HG02973 (cell line): ENCODE measurements around the gene SCMH1.

Source experiments
- ATAC-seq: cut with Tn5 transposase; IDR thresholded peaks from one replicate; pipeline ENCODE4 v1.9.1; 2021; ENCODE audit warnings: moderate library complexity; ENCODE audit not compliant: unreplicated experiment

SCMH1 gene

DNA sequence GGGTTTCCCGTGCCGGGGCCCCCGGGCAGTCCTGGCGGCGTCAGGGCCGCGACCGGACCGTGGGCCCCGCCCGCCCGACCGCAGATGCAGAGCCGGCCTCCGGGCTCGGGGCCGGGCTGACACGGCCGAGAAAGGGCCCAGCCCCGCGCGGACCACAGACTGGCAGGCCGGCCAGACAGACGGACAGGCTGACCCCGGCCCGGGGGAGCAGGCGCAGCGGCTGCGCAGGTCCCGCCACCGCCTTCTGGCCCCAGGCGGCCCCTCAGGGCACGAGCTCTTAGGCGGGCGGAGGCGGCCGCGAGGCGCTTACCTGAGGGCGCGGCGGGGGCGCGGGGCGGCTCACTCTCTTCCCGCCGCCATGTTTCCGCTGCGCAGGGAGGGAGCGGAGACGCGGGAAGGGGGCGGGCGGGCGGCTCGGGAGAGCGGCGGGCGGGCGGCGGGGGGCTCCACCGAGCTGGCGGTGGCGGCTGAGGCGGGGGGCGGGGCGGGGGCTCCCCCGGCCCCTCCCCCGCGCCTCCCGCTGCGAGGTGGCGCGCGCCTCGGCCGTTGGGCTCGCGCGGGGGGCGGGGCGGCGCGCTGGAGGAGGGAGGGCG, at the start of gene SCMH1:
TSS of gene SCMH1 (minus strand) at position 558 of the 593 bp plus-strand sequence. CDS start 56,173 bp downstream, outside the sequence.
- ATAC-seq, result no peak

DNA sequence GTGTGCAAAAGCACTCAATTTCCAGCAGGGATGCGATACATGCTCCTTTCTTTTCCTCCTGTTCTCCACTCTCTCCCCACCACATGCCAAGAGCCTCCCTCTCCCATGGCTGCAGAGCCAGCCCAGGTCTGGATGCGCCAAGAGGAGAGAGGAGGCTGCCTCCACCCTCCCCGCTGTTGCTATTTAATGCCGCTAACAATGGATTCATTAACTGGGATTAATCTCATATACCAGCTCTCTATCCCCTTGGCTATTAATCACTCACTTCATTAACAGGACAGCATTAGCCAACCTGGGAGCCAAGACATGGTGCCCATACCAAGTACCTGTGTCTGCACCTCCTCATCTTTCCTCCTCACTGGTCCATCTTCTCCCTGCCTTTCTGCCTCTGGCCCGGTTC, 49.1 kb upstream of the SCMH1 start:
- no peak for ATAC-seq

DNA sequence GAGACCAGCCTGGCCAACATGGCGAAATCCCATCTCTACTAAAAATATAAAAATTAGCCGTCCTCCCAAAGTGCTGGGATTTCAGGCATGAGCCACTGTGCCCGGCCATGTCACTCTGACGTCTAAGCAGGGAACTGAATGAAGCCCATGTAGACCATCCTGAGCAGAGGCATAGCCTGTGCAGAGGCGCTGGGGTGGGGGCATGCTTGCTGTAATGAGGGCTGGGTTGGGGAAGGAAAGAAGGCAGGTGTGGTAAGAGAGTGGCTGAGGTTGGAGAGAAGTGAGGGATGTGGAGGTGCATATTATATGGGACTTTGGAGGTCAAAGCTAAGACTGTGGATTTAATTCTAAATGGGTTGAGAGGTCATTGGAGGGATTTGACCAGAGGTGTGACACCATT, 47.1 kb upstream of the SCMH1 start:
- no peak for ATAC-seq

DNA sequence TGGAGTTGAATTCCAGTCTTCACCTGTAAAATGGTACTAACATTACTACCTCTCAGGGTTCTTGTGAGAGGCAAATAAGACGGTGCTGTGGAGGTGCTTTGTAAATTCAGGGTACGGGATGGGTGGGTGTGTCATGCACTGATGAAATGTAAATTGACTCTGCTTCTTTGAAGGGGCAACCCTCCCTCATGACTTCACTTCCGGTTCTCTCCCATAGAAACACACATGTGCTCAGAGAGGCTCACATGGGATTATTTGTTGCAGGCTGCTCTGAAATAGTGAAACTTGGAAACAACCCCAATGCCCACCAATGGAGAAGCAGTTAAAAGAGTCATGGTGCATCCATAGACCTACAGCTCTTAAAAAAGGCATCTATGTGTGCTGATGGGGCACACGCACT, 44.9 kb upstream of the SCMH1 start:
- no peak for ATAC-seq

DNA sequence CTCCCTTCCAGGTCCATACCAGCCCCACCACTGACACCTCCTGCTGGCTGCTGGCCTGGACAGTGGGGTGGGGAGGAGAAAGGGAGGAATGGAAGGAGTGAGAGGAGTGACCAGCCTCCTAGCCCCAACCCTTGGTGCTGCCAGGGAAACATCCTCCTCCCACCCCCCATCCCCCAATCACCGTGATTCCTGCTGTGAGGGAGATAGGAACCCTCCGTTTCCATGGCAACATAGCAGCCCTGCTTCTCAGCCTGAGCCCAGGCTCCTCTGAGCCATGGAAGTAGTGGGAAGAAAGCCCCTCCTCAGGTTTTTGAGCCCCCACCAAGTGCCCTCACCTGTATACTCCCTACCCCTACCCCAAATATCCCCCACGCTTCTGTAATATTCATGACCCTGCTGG, 44.4 kb upstream of the SCMH1 start:
- no peak for ATAC-seq

DNA sequence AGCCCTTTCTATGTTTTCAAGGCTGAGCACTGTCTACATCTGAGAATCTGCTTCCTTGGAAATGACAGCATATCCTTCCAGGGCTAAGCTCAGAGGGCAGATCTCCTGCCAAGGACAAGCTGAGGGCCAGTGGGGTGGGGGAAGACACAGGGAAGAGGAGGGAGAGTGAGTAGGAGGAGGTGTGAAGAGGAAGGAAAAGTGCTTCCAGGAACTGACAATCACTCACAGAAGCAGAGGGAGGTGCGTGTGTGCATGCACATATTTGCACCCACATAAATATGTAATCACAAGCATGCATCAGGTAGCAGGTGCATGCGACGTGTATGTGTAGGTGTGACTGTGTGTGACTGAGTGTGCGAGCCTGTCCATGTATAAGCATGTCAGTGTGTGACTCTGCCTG, 43.7 kb upstream of the SCMH1 start:
- ATAC-seq, result no peak

DNA sequence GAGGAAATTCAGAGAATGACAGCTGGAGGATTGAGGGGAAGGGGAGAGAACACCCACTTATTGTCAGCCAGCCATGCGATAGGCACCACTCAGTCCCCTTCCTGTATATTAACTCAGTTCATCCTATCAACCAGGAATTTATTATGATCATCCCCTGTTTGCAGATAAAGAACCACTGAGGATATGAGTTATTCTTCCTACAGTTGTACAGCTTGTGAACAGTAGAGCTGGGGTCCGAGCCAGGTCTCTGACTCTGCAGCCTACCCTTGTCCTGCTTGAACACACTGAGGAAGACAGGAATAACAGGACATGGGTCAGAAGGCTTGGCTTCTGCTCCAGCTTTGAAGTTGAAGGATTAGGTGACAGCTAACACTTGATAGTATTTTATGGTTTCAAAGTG, 42.0 kb upstream of the SCMH1 start:
- ATAC-seq, result no peak

DNA sequence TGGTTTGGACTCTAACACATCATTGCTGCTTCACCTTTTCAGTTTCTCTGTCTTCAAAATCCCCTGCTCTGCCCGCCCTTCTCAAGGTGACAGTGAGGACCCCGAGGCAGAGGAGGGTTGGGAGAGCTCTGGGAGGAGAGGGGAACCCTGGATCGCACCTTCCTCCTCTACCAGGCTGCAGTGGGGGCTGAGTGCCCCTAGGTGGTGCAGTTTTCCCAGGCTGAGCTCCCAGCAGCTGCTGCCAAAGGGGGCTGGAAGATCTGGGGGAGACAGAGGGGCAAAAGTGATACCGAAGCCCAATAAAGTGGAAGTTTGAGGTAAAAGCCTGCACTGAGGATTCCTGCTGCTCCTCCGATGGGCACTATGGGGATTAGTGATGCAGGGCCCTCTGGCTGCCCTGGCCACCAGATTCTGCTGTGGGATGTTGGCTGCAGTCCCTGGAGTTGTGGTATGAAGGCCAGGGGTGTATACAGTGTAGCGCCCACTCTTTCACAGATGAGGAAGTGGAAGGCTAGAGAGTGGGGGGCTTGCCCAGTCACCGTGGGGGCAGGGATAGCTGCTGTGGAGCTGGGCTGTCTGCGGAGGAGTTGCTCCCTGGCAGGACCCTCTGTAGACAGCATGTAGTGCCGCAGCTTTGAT, 40.7 kb upstream of the SCMH1 start:
- no peak for ATAC-seq

DNA sequence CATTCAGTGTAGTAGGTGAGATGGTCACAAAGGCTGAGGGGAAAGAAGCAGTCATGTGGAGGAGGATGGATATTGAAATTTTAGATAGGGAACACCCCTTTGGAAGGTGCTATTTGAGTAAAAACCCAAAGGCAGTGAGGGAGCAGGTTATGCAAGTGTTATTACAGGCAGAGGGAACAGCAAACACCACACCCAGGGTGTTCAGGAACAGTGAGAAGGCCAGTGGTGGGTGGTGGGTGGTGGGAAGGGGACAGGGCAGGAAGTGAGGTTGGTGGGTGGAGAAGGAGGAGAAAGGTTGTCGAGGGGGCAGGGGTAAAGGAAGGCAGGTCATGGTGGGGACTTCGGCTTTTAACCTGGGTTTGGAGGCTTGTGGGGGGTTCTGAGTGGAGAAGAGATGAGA, 39.2 kb upstream of the SCMH1 start:
- ATAC-seq, result no peak

DNA sequence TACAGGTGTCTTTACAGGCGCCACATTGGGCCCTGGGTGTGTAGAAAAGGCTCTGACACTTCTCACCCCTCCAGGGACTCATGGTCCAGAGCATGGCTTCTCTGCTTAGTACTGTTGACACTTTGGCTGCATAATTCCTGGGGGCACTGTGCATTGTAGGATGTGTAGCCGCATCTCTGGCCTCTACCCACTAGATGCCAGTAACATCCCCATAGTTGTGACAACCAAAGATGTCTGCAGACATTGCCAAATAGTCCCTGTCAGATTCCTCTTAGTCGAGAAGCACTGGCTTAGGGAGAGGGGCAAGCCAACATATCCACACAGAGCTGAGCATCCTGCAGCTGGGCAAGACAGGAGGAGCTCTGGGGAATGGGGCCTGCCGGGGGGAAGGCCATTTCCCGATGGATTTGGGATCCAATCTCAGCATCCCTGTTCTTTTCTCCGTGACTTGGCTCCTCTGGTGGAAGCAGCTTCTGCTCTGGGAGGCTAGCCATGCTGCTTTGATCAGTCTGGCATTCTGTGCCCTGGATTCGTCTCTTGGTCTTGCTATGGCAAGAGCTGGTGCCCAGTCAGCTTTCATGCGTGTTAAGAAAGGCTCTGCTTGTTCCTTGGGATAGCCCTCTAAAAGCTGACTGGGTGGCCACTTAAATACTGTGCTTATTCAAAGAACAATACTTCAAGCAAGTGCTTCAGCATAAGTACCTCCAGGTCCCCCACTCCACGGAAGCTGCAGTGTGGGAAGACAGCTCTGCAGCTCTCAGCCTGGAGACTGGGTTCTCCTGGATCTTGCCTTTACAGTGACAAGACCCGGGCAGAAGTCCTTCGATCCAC, 38.3 kb upstream of the SCMH1 start:
- no peak for ATAC-seq

DNA sequence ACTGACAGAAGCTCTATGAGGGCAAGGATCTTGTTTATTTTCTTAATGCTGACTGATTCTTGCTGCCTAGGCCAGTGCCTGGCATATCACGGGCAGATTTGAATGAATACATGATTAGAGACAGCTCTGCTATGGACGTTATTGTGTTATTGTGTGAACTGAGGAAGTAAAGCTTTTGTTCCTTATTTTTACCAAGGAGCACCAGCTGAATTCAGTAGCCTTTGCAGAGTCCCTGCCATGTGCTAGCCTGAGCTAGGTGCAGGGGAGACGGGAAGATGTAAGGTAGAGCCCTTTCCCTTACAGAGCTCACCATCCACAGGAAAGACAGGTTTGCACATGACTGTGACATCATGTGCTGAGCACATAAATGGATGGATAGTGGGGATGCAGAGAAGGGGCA, 36.0 kb upstream of the SCMH1 start:
- ATAC-seq, result no peak

DNA sequence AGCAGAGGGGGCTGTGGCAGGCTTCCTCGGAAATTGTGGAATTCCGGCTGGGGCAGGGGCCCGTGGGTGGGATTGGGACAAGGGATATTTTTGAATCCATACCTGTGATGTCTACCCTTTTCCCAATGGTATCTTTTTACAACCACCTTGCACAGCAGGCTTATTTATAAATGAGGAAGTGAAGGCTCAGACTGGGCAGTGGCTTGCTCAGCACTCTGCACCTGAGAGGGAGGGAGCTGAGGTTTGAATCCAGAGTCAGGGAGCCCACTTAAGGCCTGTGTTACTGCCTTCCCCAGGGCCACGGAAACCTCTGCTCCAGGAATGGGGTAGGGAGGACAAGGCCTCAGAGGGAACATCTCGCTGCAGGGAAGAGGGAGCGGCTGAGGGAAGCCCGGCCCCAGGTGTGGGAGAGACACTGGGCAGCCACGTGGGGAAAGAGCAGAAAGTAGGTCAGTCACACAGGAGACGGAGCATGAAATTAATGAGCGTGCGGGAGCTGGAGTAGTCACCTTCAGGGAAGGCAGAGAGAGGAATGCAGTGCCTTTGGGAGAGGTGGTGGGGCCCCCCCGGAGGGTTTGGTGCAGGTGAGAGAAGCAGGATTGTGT, 35.4 kb upstream of the SCMH1 start:
- no peak for ATAC-seq

DNA sequence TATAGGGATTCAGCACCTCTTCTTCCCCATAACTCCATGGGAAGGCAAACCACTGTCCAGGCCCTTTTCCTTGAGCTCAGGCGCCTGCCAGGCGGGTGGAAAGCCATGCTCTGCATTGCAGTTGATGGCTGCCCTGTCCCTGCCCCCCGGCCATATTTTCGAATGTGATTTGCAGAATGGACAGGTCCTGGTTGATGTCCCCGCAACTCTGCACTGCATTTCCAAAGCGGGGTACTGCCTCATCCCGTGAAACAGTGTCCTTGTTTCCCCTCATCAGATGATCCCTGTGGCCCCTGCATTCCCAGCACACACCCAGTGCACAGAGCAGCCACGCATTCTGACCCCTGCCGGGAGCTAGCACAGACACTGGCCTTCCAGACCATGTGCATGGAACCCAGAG, 33.7 kb upstream of the SCMH1 start:
- ATAC-seq, result no peak

DNA sequence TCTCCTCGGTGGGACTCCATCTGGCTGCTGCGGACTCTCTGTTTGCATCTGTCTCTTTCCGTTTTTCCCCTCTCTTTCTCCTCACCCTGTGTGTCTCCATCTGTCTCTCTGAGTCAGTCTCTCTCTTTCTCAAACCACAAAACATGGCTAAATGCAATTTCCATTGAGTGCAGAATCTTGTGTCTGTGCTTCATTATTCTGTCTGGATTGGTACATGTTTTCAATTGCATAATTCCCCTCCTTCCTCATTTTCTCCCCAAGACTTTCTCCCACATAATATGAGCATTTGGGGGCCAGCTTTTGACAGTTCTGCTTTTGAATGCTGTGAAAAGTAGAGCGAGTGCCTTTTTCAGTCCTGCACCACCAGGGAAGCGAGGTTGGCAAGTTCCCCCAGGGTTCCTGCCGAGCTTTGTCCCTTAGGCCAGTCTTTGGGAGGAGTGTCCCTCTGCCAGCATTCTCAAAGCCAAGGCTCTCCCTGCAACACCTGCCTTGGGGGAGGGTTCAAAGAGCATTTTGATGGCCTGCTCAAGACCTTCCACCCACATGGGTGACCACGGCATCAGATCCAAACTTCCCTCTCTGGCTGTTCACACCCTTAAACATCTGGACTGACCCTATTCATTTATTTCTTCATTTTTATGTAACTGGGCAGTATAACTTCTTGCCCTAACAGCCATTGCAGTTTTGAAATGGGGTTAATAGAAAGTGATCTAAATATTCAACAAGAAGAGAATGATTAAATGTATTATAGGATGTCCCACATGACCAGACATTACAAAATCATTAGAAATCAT, 32.8 kb upstream of the SCMH1 start:
- no peak for ATAC-seq

DNA sequence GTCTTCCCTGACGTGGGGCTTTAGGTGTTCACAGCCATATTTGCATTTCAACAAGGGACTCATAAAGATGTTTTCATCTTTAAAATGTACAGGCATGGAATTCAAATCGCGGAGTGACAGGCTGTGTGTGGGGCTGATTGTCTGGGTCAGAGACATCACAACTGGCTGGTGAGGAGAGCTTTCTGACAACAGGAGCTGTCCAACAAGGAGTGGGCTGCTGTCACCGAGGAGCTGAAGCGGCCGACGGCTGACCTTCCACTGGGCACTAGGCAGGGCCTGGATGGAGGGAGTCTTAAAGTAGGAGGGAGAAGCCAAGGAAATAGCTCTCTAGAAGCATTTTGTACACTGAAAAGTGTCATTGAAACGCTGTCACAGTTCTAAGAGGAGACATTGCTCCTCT, 30.5 kb upstream of the SCMH1 start:
- no peak for ATAC-seq

DNA sequence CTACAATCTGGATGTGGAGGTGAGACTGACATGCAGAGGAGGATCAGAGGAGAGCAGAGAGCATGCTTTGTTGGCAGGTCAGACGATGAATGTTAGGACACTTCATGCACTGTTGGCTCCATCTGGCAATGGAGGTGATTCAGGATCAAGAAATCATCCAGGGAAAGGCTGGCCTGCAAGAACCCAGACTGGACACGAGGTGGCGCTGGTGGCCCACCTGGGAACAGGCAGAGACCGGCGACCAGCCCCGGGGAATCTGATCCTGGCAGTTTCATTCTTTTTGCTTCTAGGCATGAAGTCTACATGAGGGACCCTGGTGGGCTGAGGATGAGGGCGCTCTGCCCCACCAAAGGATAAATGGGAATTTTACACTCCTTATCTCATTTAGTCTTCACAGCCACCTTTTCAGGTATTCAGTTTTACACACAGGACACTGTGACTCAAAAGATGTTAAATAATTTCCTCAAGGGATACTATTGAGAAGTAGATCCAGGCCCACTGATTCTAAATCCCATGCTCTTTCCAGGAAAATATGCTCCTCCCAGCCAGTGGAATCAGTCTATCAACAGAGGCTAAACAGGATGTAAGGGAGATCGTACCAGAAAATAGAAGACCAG, 26.2 kb upstream of the SCMH1 start:
- ATAC-seq, result no peak

DNA sequence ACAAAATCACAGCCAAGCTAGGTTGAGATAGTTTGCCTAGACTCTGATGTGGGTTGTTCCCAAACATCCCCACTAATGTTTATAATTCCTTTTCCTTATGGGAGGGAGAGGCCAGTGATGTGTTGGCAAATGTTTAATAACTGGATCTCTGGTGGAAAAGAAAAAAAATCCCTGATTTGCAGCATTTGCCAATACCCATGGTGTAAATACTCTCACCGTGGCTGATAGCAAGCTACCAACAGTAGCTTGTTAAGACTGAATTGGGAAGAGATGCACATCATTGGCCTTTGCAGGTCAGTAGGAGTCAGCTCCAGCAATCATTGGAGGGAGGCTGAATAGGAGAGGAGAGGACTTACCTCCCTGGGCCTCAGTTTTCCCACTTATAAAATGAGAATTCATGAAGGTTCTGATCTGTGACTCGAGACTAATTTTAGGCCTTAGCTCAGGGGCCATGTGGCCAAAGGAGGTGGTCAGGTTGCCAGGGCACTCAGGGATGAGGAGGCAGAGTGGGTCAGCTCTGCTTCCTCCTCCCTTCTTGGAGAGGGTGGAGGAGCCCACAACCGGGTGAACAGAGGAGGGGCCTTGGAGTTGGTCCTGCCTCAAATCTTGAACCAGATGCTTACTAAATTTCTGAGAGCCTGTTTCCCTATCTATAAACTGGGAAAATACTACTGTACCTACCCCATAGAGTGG, 20.0 kb upstream of the SCMH1 start:
- no peak for ATAC-seq

DNA sequence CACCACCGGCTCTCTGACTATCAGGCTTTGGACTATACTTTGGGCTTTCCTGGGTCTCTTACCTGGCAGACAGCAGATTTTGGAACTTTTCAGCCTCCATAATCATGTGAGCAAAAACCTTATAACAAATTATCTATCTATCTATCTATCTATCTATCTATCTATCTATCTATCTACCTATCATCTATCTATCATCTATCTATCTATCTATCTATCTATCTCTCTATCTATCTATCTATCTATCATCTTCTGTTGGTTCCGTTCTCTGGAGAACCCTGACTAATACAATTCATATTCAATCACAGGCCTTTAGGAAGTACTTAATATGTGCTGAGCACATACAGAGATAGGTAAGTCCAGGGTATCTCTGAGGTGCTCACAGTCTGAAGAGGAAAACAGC, 18.7 kb upstream of the SCMH1 start:
- ATAC-seq, result no peak

DNA sequence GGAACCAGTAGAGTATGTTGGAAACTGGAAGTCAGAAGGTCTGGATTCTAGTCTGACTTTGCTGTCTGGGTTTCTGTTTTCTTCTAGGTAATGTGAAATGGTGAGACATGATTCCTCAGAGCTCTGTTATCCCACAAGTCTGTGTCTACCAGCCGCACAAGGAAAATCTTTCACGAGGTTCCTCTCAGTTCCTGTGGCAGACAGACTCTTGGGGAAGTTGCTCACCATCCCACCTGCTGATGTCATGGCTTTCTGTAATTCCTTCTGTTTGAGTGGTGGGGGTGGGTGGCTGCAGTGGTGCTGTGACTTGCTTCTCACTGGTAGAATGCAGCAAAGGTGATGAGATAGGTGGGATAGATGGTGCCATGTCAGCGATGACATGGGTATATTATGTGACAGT, 17.1 kb upstream of the SCMH1 start:
- ATAC-seq, result no peak

DNA sequence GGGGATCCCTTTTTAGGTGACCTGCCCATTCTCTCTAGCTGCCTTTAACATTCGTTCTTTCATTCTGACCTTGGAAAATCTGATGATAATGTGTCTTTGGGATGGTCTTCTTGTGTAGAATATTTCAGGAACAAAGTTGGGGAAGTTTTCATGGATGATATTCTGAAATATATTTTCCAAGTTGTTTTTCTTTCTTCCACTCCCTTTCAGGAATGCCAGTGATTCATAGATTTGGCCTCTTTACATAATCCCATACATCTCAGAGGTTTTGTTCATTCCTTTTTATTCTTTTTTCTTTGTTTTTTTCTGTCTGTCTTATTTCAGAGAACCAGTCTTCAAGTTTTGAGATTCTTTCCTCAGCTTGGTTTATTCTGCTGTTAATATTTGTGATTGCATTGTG, 13.9 kb upstream of the SCMH1 start:
- no peak for ATAC-seq
